HepG2 (cell line): ENCODE data around the gene NOB1. TPM values are rescaled to one million over a fixed set of nuclear protein-coding genes. Genes with fewer than 3 reads are reported as not detected.

Experiments used
- ARNTL ChIP-seq: sonication (generic); formaldehyde crosslinking; IDR thresholded peaks from 2 replicates; pipeline ENCODE4 v1.4.0; 2020; ENCODE audit warnings: mild to moderate bottlenecking, missing genetic modification reagents
- GABPA ChIP-seq, 2 experiments: IDR thresholded peaks; 2 replicates each; pipeline ENCODE4 v1.6.1; 2011 to 2016; ENCODE audit warnings: low read depth in 2 of 2, low read length in 1 of 2, missing biosample characterization in 1 of 2, missing genetic modification characterization in 1 of 2
- HNF4G ChIP-seq, 2 experiments: sonication (generic) in 1 of 2; formaldehyde crosslinking in 1 of 2; IDR thresholded peaks; 2 replicates each; pipeline versions ENCODE4 v1.4.0 to v1.6.1; 2011 to 2020; ENCODE audit warnings: borderline replicate concordance in 2 of 2, low read depth in 2 of 2, mild to moderate bottlenecking in 2 of 2, low read length in 1 of 2, missing genetic modification reagents in 1 of 2, moderate library complexity in 1 of 2
- HOMEZ ChIP-seq: IDR thresholded peaks from 2 replicates; pipeline ENCODE4 v1.6.1; 2016; ENCODE audit warnings: low read depth
- MIER2 ChIP-seq: IDR thresholded peaks from 2 replicates; pipeline ENCODE4 v1.6.1; 2016; ENCODE audit warnings: missing biosample characterization, missing genetic modification reagents
- ONECUT2 ChIP-seq: sonication (generic); formaldehyde crosslinking; IDR thresholded peaks from 2 replicates; pipeline ENCODE4 v1.4.0; 2020; ENCODE audit warnings: missing genetic modification reagents
- RARA ChIP-seq: IDR thresholded peaks from 2 replicates; pipeline ENCODE4 v1.6.1; 2016; ENCODE audit warnings: missing genetic modification reagents, missing compliant biosample characterization
- RBM22 ChIP-seq: fragments of 200-400 bp; formaldehyde crosslinking; optimal IDR thresholded peaks from 2 replicates; pipeline ENCODE3; 2017; ENCODE audit warnings: mild to moderate bottlenecking, low read length, moderate library complexity
- RCOR2 ChIP-seq: IDR thresholded peaks from 2 replicates; pipeline ENCODE4 v1.6.1; 2016; ENCODE audit warnings: missing biosample characterization, missing genetic modification reagents
- SOX6 ChIP-seq, 2 experiments: fragments of 450-650 bp in 1 of 2; sonication (generic) in 1 of 2; formaldehyde crosslinking in 1 of 2; IDR thresholded peaks; 2 replicates each; pipeline versions ENCODE4 v1.4.0 to v1.6.1; 2017 to 2020; ENCODE audit warnings: antibody characterized with exemption in 1 of 2, mild to moderate bottlenecking in 1 of 2, missing genetic modification reagents in 1 of 2
- TBX2 ChIP-seq: sonication (generic); formaldehyde crosslinking; IDR thresholded peaks from 2 replicates; pipeline ENCODE4 v1.5.0; 2020; ENCODE audit warnings: missing genetic modification reagents, mild to moderate bottlenecking, borderline replicate concordance
- WIZ ChIP-seq: sonication (generic); formaldehyde crosslinking; IDR thresholded peaks from 2 replicates; pipeline ENCODE4 v1.5.1; 2020; ENCODE audit warnings: mild to moderate bottlenecking, missing genetic modification reagents
- XRCC5 ChIP-seq: fragments of 200-400 bp; formaldehyde crosslinking; optimal IDR thresholded peaks from 2 replicates; pipeline ENCODE3; 2017; ENCODE audit warnings: mild to moderate bottlenecking, low read length
- ZFP37 ChIP-seq: sonication (generic); formaldehyde crosslinking; IDR thresholded peaks from 2 replicates; pipeline ENCODE4 v1.4.0; 2020; ENCODE audit warnings: missing genetic modification reagents, borderline replicate concordance
- ZFY ChIP-seq: sonication (generic); formaldehyde crosslinking; IDR thresholded peaks from 2 replicates; pipeline ENCODE4 v1.4.0; 2020; ENCODE audit warnings: missing genetic modification reagents
- ZGPAT ChIP-seq: IDR thresholded peaks from 2 replicates; pipeline ENCODE4 v1.6.1; 2016; ENCODE audit warnings: mild to moderate bottlenecking
- ZNF230 ChIP-seq: sonication (generic); formaldehyde crosslinking; IDR thresholded peaks from 2 replicates; pipeline ENCODE4 v1.4.0; 2020; ENCODE audit warnings: mild to moderate bottlenecking, missing genetic modification reagents
- ZNF235 ChIP-seq: sonication (generic); formaldehyde crosslinking; IDR thresholded peaks from 2 replicates; pipeline ENCODE4 v1.8.1; 2023; ENCODE audit warnings: mild to moderate bottlenecking, missing genetic modification reagents, borderline replicate concordance
- ZNF260 ChIP-seq: sonication (generic); formaldehyde crosslinking; IDR thresholded peaks from 2 replicates; pipeline ENCODE4 v1.4.0; 2020; ENCODE audit warnings: missing genetic modification reagents, low read depth, mild to moderate bottlenecking, borderline replicate concordance
- ZNF292 ChIP-seq: sonication (generic); formaldehyde crosslinking; IDR thresholded peaks from 2 replicates; pipeline ENCODE4 v1.8.1; 2022; ENCODE audit warnings: mild to moderate bottlenecking, low read depth, missing genetic modification reagents, borderline replicate concordance
- ZNF331 ChIP-seq: sonication (generic); formaldehyde crosslinking; IDR thresholded peaks from 2 replicates; pipeline ENCODE4 v1.4.0; 2020; ENCODE audit warnings: missing genetic modification reagents
- ZNF33B ChIP-seq: sonication (generic); formaldehyde crosslinking; IDR thresholded peaks from 2 replicates; pipeline ENCODE4 v1.5.1; 2020; ENCODE audit warnings: mild to moderate bottlenecking, missing genetic modification reagents
- ZNF510 ChIP-seq: sonication (generic); formaldehyde crosslinking; IDR thresholded peaks from 2 replicates; pipeline ENCODE4 v1.4.0; 2020; ENCODE audit warnings: low read depth, mild to moderate bottlenecking, missing genetic modification reagents
- ZNF691 ChIP-seq: sonication (generic); formaldehyde crosslinking; IDR thresholded peaks from 2 replicates; pipeline ENCODE4 v1.4.0; 2020; ENCODE audit warnings: missing genetic modification reagents, low read depth, mild to moderate bottlenecking, borderline replicate concordance
- ZNF770 ChIP-seq: sonication (generic); formaldehyde crosslinking; IDR thresholded peaks from 2 replicates; pipeline ENCODE4 v1.5.0; 2020; ENCODE audit warnings: mild to moderate bottlenecking, missing genetic modification reagents
- polyA plus RNA-seq, 8 experiments: library from polyadenylated mRNA; depleted of rRNA in 3 of 8; stranded (reverse) in 7 of 8; unstranded in 1 of 8; fragments of >200 nt; fragmentation: Illumina TruSeq in 4 of 8; extraction: Trizol in 4 of 8; gene quantifications; 2 replicates each; pipeline versions ENCODE4 v1.2.1 to v1.2.3, GENCODE V29; 2011 to 2016; ENCODE audit warnings: low read depth in 4 of 8, missing spikeins in 1 of 8, mixed read lengths in 1 of 8; ENCODE audit not compliant: insufficient read depth in 1 of 8
- total RNA-seq, 5 experiments: library from RNA; depleted of rRNA; stranded (reverse); fragments of >200 nt; fragmentation: Illumina TruSeq; extraction: Trizol; gene quantifications; 2 replicates each; pipeline ENCODE4 v1.2.3, GENCODE V29; 2016; ENCODE audit warnings: low read depth in 1 of 5

Gene NOB1
- total and polyA plus RNA-seq, 2 of the 13 experiments (the other 11 are each of a cell fraction or from before 2014, with no cell fraction given), result 47.1 to 162 TPM

- TF ChIP-seq ZFP37 (CRISPR knock-in tag) (no peak), SOX6 (IDR thresholded peaks at IDR 0.05) (no peak), SOX6 (CRISPR knock-in tag; IDR thresholded peaks at IDR 0.05) (peak; percentile 32), GABPA (IDR thresholded peaks at IDR 0.05; ENCODE audit: low read depth, low read length) (no peak), GABPA (CRISPR knock-in tag; IDR thresholded peaks at IDR 0.05; ENCODE audit: low read depth) (no peak), XRCC5 (peak; percentile 22), ZNF691 (no peak), HNF4G (IDR thresholded peaks at IDR 0.05; ENCODE audit: borderline replicate concordance, low read depth, low read length) (no peak), HNF4G (CRISPR knock-in tag; IDR thresholded peaks at IDR 0.05; ENCODE audit: borderline replicate concordance, low read depth) (no peak), TBX2 (CRISPR knock-in tag) (0 out of 2 replicates have a peak, but pooled peaks have one; percentile 37), HOMEZ (CRISPR knock-in tag) (0 out of 2 replicates have a peak, but pooled peaks have one; percentile 29), ARNTL (CRISPR knock-in tag) (no peak), ZNF230 (CRISPR knock-in tag) (no peak), ZNF235 (CRISPR knock-in tag) (no peak), ZNF292 (no peak; the same call in 1 of the 2 replicates), RARA (0 out of 2 replicates have a peak, but pooled peaks have one; percentile 37), ZGPAT (CRISPR knock-in tag) (0 out of 2 replicates have a peak, but pooled peaks have one; percentile 35), ZNF33B (CRISPR knock-in tag) (no peak), ZNF770 (CRISPR knock-in tag) (peak; percentile 99), MIER2 (no peak), ZNF260 (CRISPR knock-in tag) (no peak), RBM22 (no peak), ZFY (CRISPR knock-in tag) (no peak), ZNF510 (CRISPR knock-in tag) (0 out of 2 replicates have a peak, but pooled peaks have one; percentile 6), RCOR2 (0 out of 2 replicates have a peak, but pooled peaks have one; percentile 74), WIZ (CRISPR knock-in tag) (no peak), ONECUT2 (CRISPR knock-in tag) (no peak), ZNF331 (CRISPR knock-in tag) (no peak)
Observed at GRCh38 chr16:69787883-69788282, 33.2 kb upstream of the NOB1 start (continued).
